ENCODE results near the gene SPATA9. TPM values are rescaled to one million over a fixed set of nuclear protein-coding genes. Genes with fewer than 3 reads are reported as not detected.

The SPATA9 gene
- total RNA-seq, 1 donor from 2014 or later = not detected

- no peak overlapping the region for H3K4me3 ChIP-seq
- intact Hi-C loops (cut with DNase I) = no loop called here
- no peak overlapping the region for H3K27ac ChIP-seq
- H3K27me3 ChIP-seq = no peaks in the 10 kb centered on the region
- H3K4me1 ChIP-seq = peaks cover 0 to 4% of the 10 kb centered on the region in 2 donors
- H3K36me3 ChIP-seq = no peaks in the 10 kb centered on the region
- DNase-seq (ENCODE audit: low spot score in 2 of 2) = no peak
- no peaks in the 10 kb centered on the region for H3K9me3 ChIP-seq
- no peak for TF ChIP-seq CTCF (IDR thresholded peaks at IDR 0.05)
These were observed 37.4 kb upstream of the SPATA9 start for GRCh38 chr5:95720094-95720786.

DNA sequence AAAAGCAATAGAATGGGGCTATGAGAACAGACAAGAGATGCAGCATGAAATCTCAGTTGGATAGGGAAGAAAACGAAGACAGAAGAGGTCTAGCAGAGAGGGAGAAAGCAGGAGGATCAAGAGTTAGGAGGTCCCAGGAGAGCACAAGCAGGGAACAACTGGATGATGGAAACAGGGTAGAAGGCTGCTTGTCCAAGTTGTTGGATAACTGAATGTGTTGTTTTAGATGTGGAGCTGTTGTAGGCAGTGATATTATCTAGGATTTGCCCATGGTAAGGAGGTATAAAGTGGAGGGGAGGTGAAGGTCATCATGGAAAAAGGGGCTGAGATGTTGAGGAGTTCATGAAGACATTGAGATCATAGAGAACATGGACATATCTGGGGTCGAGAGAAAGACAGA, 35.9 kb upstream of the SPATA9 start:
- no peak overlapping the region for H3K4me3 ChIP-seq
- no peak for DNase-seq (ENCODE audit: low spot score in 2 of 2)
- intact Hi-C loops (cut with DNase I) = no loop called here
- no peak for TF ChIP-seq CTCF (IDR thresholded peaks at IDR 0.05)
- H3K27me3 ChIP-seq = no peaks in the 10 kb centered on the region
- H3K36me3 ChIP-seq = no peaks in the 10 kb centered on the region
- H3K9me3 ChIP-seq = no peaks in the 10 kb centered on the region
- H3K4me1 ChIP-seq = peaks cover 0 to 4% of the 10 kb centered on the region in 2 donors
- no peak overlapping the region for H3K27ac ChIP-seq

- no peak for DNase-seq (ENCODE audit: low spot score in 2 of 2)
- intact Hi-C loops (cut with DNase I) = no loop called here
- no peaks in the 10 kb centered on the region for H3K9me3 ChIP-seq
- H3K27ac ChIP-seq = no peak overlapping the region
- H3K36me3 ChIP-seq = no peaks in the 10 kb centered on the region
- H3K4me1 ChIP-seq = no peaks in the 10 kb centered on the region
- no peak for TF ChIP-seq CTCF (IDR thresholded peaks at IDR 0.05)
- H3K4me3 ChIP-seq = no peak overlapping the region
- H3K27me3 ChIP-seq = no peaks in the 10 kb centered on the region
These were observed 35.4 kb upstream of the SPATA9 start for GRCh38 chr5:95718203-95718602.

DNA sequence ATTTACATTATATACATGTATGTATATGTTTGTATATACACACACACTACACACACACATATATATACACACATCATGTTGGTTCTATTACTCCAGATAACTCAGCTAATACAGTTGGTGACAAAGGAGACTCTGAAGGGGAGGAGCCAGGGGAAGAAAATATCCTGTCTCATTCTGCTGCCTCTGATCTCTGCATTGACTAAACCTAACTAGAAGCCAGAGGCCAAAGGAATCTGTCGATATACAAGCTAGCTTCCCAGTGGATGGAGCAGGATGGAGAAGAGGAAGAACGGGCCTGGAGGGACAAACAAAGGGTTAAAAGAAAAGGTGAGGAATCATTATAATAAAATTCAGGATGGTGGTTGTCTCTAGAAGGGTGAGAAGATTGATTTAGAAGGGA, 34.6 kb upstream of the SPATA9 start:
- TF ChIP-seq CTCF (IDR thresholded peaks at IDR 0.05) = no peak
- Histone ChIP-seq H3K27ac (no peak overlapping the region), H3K4me3 (no peak overlapping the region), H3K36me3 (no peaks in the 10 kb centered on the region), H3K27me3 (no peaks in the 10 kb centered on the region), H3K4me1 (no peaks in the 10 kb centered on the region), H3K9me3 (no peaks in the 10 kb centered on the region)
- intact Hi-C loops (cut with DNase I) = no loop called here
- no peak for DNase-seq (ENCODE audit: low spot score in 2 of 2)

GRCh38 chr5:95715799-95716461, 33.1 kb upstream of the SPATA9 start:
- no peaks in the 10 kb centered on the region for H3K4me1 ChIP-seq
- H3K4me3 ChIP-seq = no peak overlapping the region
- intact Hi-C loops (cut with DNase I) = no loop called here
- no peaks in the 10 kb centered on the region for H3K27me3 ChIP-seq
- H3K36me3 ChIP-seq = no peaks in the 10 kb centered on the region
- no peak for DNase-seq (ENCODE audit: low spot score in 2 of 2)
- no peak for TF ChIP-seq CTCF (IDR thresholded peaks at IDR 0.05)
- no peaks in the 10 kb centered on the region for H3K9me3 ChIP-seq
- no peak overlapping the region for H3K27ac ChIP-seq
